ENCODE measurements around the gene BHLHE40. TPM values are rescaled to one million over a fixed set of nuclear protein-coding genes. Genes with fewer than 3 reads are reported as not detected.
A peak's percentile ranks its signal among the peaks of the same experiment; 100 is the strongest.

The BHLHE40 gene
- total and polyA plus RNA-seq, 2 of the 13 experiments (the other 11 are each of a cell fraction or from before 2014, with no cell fraction given): 1.8 to 51.0 TPM

DNA sequence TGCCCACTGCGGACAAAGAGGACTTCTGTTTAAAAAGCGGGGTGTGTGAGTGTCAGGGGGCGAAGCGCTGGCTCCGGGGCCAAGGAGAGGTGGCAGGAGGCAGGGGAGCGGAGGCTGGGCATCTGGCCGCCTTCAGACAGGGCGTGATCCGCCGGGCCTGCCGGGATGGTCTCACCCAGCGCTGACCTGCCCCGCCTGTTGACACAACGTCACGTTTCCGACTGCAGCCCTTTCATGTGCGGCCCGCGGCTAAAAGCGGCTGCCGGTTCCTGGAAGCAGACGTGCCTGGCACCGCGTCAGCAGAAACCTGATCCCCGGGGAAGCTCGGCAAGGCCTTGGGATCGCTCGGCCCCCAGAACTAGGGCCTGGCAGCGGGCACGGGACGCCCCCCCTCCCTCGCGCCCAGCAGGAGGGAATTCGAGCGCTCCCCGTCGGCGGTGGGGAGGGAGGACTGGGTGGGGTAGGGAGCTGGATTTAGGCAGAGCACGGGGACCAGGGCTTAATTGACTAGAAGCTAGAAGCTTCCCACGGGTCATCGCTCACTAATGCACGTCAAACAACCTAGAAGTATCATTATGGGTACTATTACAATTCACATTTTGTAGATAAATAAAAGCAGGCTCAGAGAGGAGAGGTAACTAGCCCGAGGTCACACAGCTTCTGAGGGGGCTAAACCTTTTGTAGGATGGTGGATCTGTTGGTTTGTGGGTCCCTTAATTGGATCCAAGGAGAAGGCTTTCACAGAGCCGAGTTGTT, 7.7 kb downstream of the BHLHE40 start (continued):
- TF ChIP-seq ZNF354B (CRISPR knock-in tag; IDR thresholded peaks at IDR 0.05) (0 out of 2 replicates have a peak, but pooled peaks have one; percentile 59), HOXD1 (CRISPR knock-in tag; IDR thresholded peaks at IDR 0.05) (peak; percentile 98), PCBP1 (IDR thresholded peaks at IDR 0.05; ENCODE audit: borderline replicate concordance, low read depth, low read length) (peak; percentile 97; the same call in 1 of the 2 replicates), GPN1 (CRISPR knock-in tag; IDR thresholded peaks at IDR 0.05; ENCODE audit: borderline replicate concordance) (no peak), FOXO1 (CRISPR knock-in tag; IDR thresholded peaks at IDR 0.05) (peak; percentile 99), JARID2 (CRISPR knock-in tag; IDR thresholded peaks at IDR 0.05; ENCODE audit: insufficient replicate concordance) (no peak), TP53 (CRISPR knock-in tag; conservative IDR thresholded peaks at IDR 0.05) (0 out of 2 replicates have a peak, but pooled peaks have one; percentile 74), HOXA3 (CRISPR knock-in tag; IDR thresholded peaks at IDR 0.05) (peak; percentile 97), NFE2L1 (CRISPR knock-in tag; IDR thresholded peaks at IDR 0.05; ENCODE audit: borderline replicate concordance) (0 out of 2 replicates have a peak, but pooled peaks have one; percentile 41), CHCHD3 (CRISPR knock-in tag; IDR thresholded peaks at IDR 0.05) (no peak), FOXA1 (IDR thresholded peaks at IDR 0.05) (peak; percentile 83), FOXA1 (CRISPR knock-in tag; IDR thresholded peaks at IDR 0.05) (peak; percentile 100), ZNF75D (CRISPR knock-in tag; IDR thresholded peaks at IDR 0.05; ENCODE audit: borderline replicate concordance) (no peak), ZNF768 (CRISPR knock-in tag; IDR thresholded peaks at IDR 0.05) (peak; percentile 90; the same call in 1 of the 2 replicates), ZNF253 (CRISPR knock-in tag; IDR thresholded peaks at IDR 0.05; ENCODE audit: borderline replicate concordance) (peak; percentile 59; the same call in 1 of the 2 replicates), YEATS4 (CRISPR knock-in tag; IDR thresholded peaks at IDR 0.05; ENCODE audit: borderline replicate concordance) (peak; percentile 97), ZNF235 (CRISPR knock-in tag; IDR thresholded peaks at IDR 0.05; ENCODE audit: borderline replicate concordance) (peak; percentile 84; the same call in 1 of the 2 replicates)
- TF ChIP-seq, protein P1, sequence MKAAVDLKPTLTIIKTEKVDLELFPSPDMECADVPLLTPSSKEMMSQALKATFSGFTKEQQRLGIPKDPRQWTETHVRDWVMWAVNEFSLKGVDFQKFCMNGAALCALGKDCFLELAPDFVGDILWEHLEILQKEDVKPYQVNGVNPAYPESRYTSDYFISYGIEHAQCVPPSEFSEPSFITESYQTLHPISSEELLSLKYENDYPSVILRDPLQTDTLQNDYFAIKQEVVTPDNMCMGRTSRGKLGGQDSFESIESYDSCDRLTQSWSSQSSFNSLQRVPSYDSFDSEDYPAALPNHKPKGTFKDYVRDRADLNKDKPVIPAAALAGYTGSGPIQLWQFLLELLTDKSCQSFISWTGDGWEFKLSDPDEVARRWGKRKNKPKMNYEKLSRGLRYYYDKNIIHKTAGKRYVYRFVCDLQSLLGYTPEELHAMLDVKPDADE (CRISPR knock-in tag; IDR thresholded peaks at IDR 0.05): no peak
- TF ChIP-seq, protein P2, sequence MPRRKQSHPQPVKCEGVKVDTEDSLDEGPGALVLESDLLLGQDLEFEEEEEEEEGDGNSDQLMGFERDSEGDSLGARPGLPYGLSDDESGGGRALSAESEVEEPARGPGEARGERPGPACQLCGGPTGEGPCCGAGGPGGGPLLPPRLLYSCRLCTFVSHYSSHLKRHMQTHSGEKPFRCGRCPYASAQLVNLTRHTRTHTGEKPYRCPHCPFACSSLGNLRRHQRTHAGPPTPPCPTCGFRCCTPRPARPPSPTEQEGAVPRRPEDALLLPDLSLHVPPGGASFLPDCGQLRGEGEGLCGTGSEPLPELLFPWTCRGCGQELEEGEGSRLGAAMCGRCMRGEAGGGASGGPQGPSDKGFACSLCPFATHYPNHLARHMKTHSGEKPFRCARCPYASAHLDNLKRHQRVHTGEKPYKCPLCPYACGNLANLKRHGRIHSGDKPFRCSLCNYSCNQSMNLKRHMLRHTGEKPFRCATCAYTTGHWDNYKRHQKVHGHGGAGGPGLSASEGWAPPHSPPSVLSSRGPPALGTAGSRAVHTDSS (CRISPR knock-in tag; conservative IDR thresholded peaks at IDR 0.05): peak; percentile 66; the same call in 1 of the 2 replicates
- TF ChIP-seq, protein P3, sequence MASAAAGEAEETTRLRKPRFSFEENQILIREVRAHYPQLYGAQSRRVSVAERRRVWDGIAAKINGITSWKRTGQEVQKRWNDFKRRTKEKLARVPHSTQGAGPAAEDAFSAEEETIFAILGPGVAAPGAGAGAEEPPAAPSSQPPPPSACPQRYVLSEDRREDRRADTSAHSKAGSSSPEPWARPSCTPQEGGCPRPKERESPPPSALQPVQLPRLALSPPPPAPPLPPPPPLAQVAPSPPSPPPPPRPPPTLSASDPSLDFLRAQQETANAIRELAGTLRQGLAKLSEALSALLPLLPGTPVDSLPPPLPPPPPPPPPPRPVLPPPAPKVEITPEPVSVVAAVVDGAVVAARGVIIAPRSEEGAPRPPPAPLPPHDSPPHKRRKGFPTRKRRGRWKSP (CRISPR knock-in tag; IDR thresholded peaks at IDR 0.05): peak; percentile 92
- TF ChIP-seq, protein P4, sequence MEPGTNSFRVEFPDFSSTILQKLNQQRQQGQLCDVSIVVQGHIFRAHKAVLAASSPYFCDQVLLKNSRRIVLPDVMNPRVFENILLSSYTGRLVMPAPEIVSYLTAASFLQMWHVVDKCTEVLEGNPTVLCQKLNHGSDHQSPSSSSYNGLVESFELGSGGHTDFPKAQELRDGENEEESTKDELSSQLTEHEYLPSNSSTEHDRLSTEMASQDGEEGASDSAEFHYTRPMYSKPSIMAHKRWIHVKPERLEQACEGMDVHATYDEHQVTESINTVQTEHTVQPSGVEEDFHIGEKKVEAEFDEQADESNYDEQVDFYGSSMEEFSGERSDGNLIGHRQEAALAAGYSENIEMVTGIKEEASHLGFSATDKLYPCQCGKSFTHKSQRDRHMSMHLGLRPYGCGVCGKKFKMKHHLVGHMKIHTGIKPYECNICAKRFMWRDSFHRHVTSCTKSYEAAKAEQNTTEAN (CRISPR knock-in tag; conservative IDR thresholded peaks at IDR 0.05): peak; percentile 89
- TF ChIP-seq, protein P5, sequence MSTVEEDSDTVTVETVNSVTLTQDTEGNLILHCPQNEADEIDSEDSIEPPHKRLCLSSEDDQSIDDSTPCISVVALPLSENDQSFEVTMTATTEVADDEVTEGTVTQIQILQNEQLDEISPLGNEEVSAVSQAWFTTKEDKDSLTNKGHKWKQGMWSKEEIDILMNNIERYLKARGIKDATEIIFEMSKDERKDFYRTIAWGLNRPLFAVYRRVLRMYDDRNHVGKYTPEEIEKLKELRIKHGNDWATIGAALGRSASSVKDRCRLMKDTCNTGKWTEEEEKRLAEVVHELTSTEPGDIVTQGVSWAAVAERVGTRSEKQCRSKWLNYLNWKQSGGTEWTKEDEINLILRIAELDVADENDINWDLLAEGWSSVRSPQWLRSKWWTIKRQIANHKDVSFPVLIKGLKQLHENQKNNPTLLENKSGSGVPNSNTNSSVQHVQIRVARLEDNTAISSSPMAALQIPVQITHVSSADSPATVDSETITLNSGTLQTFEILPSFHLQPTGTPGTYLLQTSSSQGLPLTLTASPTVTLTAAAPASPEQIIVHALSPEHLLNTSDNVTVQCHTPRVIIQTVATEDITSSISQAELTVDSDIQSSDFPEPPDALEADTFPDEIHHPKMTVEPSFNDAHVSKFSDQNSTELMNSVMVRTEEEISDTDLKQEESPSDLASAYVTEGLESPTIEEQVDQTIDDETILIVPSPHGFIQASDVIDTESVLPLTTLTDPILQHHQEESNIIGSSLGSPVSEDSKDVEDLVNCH (CRISPR knock-in tag; IDR thresholded peaks at IDR 0.05): no peak
